GM21717 (cell line): ENCODE data around the gene JMJD8.

Experiments
- ATAC-seq: cut with Tn5 transposase; IDR thresholded peaks from one replicate; pipeline ENCODE4 v1.9.1; 2021; ENCODE audit warnings: mild to moderate bottlenecking, moderate library complexity; ENCODE audit not compliant: unreplicated experiment

The JMJD8 gene

DNA sequence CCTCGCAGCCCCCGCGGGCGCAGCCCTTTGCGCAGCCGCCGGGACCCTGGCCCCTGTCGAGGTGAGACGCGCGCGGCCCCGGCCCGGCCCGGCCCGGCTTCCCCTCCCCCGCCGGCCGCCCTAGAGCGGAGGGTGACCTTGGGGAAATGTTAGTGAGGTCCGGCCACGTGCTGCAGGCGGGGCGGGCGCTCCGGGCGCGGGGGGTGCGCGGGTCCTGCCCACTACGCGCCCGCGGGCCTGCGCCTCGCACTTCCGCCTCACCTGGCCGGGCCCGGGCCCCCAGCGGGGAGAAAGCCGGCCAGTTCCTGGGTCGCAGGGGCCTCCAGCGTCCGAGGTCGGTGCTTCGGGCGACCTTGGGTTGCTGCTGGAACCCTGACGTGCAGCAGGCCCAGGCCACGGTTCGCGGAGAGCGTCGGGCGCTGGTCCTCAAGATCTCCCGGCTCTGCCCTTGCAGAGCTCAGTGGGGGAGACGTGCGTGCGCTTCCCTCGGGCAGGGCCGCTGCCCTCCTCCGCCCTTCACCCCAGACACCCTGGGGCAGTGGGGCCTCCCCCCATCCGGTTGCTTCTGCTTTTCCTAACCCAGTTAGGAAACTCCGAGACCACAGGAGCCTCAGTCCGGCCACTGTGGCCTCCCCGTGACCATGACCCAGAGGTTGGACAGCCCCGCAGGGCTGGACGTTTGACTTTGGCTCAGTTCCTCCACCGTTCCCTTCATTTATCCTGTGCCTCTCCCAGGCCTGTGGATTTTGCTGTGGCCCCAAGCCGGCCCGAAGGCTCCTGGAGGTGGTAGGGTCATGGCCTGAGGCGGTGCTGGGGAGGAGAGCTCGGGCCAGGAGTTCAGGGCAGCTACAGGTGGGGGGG lies 41.7 kb downstream of the JMJD8 start:
- ATAC-seq, result peak; percentile 24

- ATAC-seq, result peak; percentile 46
Observed at GRCh38 chr16:641326-642188, 42.6 kb downstream of the JMJD8 start, which contains the start of gene MCRIP2. TSS of gene MCRIP2 (plus strand) at chr16:641828. CDS start at chr16:641992, 164 bp downstream.

- no peak for ATAC-seq
Observed at GRCh38 chr16:640614-641013, 43.5 kb downstream of the JMJD8 start.

GRCh38 chr16:638836-639235 lies 45.3 kb downstream of the JMJD8 start:
- ATAC-seq, result no peak

DNA sequence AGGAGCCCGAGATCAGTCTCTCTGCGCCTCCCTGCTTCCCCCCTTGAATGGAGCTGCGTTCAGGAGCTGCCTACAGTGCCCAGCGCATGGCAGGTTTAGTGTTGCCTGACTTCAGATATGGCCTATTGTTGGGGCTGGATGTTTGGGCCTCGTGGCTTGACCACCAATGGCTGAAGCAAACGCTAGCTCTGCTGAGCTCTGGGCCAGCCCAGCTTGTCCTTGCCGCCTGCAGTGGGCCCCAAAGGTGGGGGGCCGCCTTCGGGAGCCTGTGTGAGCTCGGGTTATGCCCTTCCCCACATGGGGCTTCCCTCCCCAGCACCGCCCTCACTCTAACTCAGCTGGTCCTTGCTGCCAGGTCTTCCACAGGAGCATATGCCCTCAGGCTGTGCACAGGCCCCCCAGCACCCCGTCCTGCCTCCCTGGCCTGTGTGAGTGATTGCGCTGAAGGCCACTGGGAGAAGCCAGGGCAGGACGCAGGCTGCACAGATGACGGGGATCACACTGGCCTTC lies 46.0 kb downstream of the JMJD8 start:
- no peak for ATAC-seq

GRCh38 chr16:637081-638018 lies 46.8 kb downstream of the JMJD8 start:
- no peak for ATAC-seq

- peak; percentile 57 for ATAC-seq
Observed at GRCh38 chr16:636206-637080, 47.7 kb downstream of the JMJD8 start, which contains the start of gene METTL26. TSS of gene METTL26 (minus strand) at chr16:636305. CDS start at chr16:636290, 15 bp downstream.

- peak; percentile 8 for ATAC-seq
Observed at GRCh38 chr16:635573-636205, 48.4 kb downstream of the JMJD8 start.

- ATAC-seq, result no peak
Observed at GRCh38 chr16:634996-635395, 49.1 kb downstream of the JMJD8 start.

DNA sequence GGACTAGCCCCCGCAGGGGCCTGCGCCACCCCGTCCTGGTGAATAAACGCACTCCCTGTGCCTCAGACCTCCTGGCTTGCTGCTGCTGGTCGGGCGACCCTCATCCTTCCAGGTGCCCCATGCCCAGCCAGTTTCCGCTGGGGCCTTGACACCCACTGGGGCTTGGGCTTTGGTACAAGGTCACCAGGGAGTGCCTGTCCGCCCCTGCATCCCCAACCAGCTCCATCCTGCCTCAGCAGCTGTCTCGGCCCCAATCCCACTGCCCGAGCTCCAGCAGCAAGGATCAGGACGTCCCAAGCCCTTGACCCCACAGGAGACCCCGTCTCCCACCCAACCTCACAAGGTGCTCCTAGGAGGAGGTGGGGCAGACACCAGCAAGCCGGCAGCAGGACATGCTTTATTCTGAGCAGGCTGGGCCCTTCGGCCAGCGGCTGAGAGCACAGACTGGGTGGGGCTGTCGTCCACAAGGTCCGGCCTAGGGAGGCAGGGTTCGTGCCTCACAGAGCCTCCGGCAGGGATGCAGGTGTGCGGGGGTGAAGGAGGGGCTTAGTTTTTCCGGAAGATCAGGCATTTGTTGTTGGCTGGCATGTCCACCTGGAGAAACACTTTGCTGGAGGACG lies 50.0 kb downstream of the JMJD8 start:
- ATAC-seq, result no peak

GRCh38 chr16:633336-634050 lies 50.6 kb downstream of the JMJD8 start:
- no peak for ATAC-seq

DNA sequence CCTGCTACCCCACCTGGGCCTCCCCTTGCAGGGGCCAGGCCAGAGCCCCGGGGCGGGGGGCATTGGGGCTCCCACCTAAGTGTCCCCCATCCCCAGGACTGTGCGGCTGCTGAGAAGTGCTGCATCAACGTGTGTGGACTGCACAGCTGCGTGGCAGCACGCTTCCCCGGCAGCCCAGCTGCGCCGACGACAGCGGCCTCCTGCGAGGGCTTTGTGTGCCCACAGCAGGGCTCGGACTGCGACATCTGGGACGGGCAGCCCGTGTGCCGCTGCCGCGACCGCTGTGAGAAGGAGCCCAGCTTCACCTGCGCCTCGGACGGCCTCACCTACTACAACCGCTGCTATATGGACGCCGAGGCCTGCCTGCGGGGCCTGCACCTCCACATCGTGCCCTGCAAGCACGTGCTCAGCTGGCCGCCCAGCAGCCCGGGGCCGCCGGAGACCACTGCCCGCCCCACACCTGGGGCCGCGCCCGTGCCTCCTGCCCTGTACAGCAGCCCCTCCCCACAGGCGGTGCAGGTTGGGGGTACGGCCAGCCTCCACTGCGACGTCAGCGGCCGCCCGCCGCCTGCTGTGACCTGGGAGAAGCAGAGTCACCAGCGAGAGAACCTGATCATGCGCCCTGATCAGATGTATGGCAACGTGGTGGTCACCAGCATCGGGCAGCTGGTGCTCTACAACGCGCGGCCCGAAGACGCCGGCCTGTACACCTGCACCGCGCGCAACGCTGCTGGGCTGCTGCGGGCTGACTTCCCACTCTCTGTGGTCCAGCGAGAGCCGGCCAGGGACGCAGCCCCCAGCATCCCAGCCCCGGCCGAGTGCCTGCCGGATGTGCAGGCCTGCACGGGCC lies 51.4 kb downstream of the JMJD8 start:
- no peak for ATAC-seq

DNA sequence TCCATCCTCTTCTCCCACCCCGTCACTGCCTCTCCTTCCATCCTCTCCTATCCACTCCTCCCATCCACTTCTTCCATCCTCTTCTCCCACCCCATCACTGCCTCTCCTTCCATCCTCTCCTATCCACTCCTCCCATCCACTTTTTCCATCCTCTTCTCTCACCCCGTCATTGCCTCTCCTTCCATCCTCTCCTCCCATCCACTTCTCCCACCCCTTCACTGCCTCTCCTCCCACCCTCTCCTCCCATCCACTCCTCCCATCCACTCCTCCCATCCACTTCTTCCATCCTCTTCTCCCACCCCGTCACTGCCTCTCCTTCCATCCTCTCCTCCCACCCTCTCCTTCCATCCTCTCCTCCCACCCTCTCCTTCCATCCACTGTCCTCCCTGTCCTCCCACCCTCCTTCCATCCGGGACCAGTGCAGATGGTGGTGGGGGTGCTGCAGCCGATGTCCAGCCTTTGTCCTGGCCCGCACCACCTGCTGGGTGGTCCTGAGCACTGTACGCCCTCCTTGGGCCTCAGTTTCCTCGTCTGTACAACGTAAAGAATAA lies 52.3 kb downstream of the JMJD8 start:
- ATAC-seq, result no peak
